GM19395 (cell line): ENCODE results near the gene LRSAM1.
"Not testable (repeated sequence)": the region's sequence is repeated elsewhere in the genome, so short reads cannot be mapped to it uniquely, and the experiment has no call there.

Source experiments
- ATAC-seq: cut with Tn5 transposase; IDR thresholded peaks from one replicate; pipeline ENCODE4 v1.9.1; 2021; ENCODE audit warnings: mild to moderate bottlenecking, moderate library complexity; ENCODE audit not compliant: unreplicated experiment

The LRSAM1 gene

DNA sequence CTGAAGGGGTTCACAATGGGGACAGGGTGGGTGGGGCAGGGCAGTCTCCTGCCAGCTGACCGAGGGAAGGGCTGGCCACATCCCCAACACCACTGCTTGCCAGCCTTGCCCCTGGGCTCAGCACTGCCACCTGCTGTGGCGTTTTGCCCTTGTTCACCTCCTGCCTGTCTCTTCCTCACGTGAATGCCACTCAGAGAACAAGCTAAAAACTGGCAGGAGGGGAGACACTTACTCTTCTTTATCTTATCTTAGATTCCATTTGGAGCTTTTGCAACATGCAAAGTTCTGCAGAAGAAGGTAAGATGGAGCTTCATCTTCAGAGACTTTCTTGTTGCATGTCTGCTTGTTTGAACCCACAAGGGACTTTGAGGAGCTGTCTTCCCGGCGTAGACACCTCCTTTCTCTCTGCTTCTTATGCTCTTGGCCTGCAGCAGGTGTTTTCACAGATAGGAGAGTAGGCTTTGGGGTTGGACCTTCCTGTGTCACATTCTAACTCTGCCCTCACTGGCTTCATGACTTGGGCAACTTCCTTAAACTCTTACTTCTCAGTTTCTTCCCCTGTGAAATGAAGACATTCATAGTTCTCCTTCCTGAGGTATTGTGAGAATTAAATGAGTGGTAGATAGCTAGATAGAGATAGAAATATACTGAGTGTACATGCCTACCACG lies 4.1 kb downstream of the LRSAM1 start:
- no peak for ATAC-seq

DNA sequence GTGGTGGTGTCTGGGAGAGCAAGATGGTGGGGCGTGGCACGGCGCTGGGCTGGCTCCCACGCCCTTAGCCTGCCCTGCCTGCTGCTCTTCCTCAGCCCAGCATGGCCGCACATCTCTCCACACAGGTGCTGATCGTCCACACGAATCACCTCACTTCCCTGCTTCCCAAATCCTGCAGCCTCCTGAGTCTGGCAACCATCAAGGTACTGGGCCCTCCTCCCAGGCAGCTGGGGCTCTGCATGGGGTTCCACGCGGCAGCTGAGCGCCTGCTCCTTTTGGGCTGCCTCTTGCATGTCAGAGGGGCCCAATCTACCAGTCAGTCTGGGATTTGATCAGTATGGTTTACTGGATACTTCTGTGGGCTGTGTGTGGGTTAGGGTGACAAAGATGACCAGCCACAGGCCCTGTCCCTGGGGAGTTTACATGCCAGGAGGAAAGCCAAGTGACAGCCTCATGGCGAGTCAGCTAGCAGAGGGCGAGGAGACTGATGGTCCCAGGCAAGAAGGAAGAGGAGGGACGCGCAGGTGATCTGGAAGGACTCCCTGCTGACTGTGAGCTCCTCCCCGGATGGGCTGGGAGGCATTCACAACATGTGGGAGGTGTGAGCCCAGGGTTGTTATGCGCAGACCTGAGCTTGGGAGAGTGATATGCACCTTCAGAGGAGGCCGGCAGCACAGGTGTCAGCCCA lies 6.0 kb downstream of the LRSAM1 start:
- no peak for ATAC-seq

DNA sequence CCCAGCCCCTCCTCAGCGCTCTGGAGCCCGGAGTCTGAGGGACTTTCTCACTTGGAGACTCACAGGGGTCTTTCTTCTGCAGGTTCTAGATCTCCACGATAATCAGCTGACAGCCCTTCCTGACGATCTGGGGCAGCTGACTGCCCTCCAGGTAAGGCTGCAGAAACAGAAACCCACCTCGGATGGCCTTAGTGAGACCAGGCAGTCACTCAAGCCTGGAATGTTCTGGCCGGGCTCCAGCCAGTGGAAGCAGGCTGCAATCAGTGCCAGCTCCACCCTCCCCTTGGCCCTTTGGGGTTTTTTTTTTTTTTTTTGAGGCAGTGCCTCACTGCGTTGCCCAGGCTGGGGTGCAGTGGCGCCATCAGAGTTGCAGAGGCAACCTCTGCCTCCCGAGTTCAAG lies 7.6 kb downstream of the LRSAM1 start:
- no peak for ATAC-seq

DNA sequence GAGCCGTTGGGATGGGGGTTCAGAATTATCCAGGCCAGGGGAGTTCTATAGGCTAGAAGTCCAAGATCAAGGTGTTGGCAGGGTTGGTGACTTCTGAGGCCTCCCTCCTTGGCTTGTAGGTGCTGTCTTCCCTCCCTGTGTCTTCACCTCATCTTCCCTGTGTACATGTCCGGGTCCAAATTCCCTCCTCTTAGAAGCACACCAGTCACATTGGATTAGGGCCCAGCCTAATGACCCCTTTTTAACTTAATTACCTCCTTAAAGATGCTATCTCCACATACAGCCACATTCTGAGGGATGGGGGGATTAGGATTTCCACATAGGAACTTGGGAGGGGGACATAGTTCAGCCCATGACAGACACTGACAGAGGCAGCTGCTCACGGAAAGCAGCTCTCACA lies 12.1 kb downstream of the LRSAM1 start:
- ATAC-seq, result no peak

DNA sequence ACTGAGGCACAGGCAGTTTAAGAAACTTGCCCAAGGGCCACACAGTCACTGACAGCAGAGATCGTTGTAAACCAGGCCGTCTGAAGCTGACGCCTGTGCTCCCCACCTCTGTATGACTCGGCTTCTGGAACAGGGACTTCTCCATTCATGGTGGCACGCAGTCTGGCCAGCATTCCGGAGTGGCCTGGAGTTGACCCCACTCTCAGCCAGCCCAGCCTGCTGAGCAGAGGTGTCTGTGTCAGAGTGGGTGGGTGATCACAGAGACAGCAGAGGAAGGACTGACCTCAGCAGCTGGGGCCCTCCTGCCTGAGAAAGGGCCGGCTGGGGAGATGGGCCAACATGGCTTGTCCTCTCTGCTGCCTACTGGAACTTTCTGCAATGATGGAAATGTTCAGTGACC lies 12.6 kb downstream of the LRSAM1 start:
- ATAC-seq, result no peak

DNA sequence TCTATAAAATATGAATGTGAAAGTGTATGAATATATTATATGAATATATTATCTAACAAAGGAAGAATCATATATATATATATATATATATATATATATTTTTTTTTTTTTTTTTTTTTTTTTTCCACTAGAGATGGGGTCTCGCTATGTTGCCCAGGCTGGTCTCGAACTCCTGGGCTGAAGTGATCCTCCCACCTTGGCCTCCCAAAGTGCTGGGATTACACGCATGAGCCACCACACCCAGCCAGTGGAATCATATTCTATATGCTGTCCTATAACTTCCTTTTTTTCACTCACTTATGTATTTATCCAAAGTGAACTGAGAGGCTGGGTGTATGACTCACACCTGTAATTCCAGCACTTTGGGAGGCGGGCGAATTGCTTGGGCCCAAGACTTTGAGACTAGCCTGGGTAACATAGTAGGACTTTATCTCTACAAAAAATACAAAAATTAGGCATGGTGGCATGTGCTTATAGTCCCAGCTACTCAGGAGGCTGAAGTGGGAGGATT lies 15.2 kb downstream of the LRSAM1 start:
- not testable (repeated sequence) for ATAC-seq

DNA sequence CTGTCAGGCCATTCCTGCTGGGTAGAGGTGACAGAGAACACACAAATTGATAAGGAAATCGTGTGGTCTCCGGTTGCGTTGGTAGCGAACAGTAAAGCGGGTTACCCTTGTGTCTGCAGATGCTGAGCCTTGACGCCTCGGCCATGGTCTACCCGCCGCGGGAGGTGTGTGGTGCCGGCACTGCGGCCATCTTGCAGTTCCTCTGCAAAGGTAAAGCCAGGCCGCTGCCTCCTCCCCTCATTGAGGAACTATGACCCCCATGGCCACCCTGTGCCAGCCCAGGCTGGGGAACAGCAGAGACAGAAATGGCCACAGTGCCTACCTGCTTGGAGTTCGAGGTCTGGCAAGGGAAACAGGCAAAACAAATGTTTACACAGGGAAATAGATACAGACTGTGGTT lies 16.3 kb downstream of the LRSAM1 start:
- ATAC-seq, result no peak

DNA sequence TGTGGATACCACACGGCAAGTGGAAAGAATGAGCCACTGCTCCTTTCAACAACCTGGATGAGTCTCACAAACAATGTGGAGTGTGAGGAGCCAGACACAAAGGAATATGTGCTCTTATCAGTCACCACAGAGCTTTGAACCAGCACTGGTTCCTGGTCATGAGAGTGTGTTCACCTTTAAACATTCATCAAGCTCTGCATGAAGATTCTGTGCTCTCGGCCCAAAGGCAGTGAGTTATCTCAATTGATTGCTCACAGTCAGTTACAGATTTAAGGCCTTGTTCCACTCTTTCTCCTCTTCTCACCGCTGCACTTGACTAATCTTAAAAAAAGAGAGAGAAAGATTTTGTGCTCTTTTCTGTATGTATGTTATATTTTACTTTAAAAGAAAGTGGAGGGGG lies 19.4 kb downstream of the LRSAM1 start:
- no peak for ATAC-seq

DNA sequence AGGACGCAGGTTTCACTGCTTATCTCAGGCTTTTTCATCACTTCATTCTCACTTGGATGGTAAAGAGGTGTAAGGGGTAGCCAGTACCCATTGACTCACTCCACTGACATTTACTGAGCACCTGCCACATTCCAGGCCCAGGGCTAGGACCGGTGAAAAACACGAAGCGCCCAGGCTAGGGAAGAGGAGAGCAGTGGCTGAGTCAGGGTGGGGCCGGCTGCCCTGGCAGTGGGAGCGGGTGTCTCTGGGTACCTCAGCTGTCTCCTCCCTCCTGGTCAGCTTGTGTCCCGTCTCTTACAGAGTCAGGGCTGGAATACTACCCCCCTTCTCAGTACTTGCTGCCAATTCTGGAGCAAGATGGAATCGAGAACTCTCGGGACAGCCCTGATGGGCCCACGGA lies 22.2 kb downstream of the LRSAM1 start:
- no peak for ATAC-seq

DNA sequence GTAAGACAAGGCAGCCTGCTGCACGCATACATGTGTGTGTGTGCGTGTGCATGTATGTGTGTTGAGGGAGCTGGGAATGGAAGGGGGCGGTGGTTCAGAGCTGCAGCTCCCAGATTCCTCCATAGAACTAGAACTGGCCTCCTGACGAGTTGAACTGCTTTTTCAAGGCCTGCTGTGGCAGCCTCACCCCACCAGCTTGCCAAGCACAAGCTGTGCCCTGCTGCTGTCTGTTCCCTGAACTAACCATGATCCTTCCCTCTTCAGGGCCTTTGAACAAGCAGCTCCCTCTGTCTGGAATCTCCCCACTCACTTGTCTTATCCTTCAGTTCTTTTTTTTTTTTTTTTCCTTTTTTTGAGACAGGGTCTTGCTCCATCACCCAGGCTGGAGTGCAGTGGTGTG lies 22.6 kb downstream of the LRSAM1 start:
- ATAC-seq, result no peak

DNA sequence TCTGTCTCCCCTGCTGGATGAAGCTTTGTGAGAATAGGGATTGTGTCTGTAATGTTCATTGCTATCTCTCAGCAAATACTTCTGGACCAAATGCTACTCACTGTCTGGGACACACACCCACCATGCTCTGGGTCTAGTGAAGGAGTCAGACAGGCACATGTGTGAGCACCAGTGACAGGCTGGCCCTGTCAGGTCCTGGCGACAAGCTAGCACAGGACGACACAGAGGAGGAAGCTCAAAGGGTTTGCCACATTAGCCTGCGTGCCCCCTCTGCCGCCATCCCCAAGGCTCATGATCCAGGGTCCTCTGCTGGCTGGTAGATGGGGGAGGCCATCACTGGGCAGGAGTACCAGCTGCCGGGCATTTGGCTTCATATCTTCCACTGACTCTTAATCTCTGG lies 23.3 kb downstream of the LRSAM1 start:
- no peak for ATAC-seq

DNA sequence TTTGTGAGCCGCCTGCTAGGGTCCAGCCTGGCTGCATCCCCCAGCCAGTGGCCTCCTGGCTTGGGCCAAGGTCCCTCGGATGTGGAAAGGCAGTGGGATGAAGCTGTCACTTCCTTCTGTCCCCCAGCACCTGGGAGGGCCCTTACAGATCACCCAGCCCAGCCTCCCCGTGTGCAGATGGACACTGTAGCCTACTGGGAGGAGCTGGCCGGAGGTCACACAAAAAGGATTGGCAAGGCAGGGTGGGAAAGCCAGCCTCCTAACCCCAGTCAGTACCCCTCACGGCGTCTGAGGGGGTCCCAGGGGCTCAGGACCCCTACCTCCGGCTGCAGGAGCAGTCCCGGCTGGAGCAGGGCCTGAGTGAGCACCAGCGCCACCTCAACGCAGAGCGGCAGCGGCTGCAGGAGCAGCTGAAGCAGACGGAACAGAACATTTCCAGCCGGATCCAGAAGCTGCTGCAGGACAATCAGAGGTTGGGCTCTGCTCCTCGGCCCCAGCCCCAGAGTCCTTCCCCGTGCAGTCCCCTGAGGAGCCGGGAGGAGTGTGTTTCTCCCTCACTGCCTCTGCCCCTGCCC lies 28.3 kb downstream of the LRSAM1 start:
- no peak for ATAC-seq

DNA sequence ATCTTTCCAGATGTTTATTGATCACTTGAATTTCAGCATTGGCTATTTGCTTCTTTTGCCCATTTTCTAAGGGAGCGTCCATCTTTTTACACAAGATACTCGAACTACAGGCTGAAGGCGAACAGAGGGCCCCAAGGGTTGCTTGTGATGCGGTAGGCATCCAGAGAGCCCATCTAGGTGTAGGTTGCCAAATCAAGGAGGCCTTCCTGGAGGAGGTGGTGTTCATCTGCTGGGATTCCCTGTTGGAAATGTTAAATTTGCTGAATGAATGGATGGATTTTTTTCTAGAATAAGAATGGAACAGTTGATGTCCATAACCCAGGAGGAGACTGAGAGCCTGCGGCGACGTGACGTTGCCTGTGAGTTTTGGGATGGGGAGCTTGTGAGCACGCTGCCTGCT lies 31.4 kb downstream of the LRSAM1 start:
- no peak for ATAC-seq

DNA sequence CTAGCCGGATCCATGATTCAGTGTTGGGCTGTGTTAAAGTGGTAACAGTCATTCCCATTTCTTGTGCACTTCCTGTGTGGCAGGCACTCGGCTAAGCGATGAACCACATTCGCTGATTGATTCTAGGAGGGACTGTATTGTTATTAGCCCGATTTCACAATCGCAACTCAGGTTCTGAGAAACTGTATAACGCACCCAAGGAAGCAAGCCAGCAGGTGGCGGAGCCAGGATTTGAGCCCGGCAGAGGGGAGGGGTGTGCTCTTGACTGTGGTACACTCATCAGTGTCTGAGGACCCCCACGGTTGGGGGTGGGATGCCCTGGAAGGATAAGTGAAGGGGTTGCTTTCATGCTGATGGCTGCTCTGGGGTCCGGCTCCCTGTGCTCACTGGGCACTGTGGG lies 34.7 kb downstream of the LRSAM1 start:
- ATAC-seq, result no peak

DNA sequence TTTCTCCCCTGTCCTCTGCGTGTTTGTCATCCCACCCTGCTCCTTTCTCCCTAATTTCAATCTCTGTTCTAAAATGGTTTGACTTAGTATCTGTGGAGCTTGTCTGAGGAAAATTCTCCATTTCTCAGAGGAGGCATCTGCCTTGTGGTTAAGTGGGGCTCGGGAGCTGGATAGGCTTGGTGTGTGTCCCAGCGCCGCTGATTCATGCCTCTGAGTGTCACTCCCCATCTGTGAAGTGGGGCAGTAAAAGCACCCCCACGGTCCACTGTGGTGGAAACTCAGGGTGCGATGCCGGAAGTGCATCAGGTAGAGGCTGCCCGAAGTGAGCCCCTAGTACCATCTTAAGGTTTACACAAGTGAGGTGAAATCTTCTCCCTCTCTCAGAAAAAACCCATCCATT lies 37.6 kb downstream of the LRSAM1 start:
- no peak for ATAC-seq

DNA sequence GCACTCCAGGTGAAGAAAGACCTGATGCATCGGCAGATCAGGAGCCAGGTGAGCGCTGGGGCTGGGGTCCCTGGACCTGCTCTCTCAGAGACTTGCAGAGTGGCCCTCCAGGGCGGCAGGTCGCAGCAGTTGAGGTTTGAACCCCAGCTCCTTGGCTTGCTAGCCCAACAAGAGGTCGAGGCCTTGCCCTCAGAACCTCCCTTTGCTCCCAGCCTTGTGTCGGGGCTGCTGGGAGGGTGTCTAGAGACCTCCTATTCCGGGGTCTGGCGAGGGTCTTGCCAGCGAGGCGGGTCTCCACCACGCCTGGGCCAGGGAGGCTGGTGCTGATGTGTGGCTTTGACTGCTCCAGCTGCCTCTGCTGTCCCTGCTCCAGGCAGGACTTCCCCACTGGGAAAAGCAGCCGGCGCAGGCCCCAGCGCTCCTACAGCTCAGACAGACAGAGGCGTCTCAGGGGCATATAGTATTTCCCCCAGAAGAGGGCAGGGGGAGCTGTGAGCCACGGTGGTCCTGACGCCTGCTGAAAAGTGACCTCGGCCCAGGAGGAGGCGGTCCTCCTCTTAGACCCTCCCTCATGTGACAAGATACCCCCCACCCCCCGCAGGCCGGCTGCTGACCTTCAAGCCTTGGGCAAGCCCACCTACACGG lies 38.3 kb downstream of the LRSAM1 start:
- no peak for ATAC-seq

DNA sequence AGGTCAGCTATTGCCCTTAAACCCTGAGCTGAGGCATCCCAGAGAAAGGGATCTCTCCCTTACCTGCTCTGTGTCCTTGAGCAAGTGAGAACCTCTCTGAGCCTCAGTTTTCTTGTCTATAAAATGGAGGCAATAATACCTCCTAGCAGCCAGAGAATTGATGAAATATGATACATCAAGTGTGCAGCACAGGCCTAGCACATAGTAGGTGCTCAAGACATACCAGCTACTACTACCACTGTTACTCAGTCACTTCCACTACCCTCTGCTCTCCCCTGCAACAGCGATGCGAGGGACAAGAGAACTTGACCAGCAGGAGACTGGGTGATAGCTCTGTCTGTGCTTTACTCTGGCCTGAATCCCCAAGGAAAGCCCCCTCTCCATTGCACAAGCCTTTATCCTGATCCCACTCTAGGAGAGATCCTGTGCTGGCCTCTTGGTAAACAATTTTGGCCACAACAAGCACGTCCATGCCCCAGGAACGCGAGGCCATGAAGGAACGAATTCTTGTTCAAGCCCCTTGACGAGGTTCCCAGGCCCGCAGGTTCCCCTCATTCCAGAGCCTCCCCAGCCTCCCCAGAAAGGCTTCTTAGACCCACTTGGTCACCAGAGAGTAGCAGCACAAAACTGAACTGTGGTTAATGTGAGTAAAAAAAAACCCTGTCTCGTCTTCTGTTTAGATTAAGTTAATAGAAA lies 39.4 kb downstream of the LRSAM1 start:
- ATAC-seq, result no peak

DNA sequence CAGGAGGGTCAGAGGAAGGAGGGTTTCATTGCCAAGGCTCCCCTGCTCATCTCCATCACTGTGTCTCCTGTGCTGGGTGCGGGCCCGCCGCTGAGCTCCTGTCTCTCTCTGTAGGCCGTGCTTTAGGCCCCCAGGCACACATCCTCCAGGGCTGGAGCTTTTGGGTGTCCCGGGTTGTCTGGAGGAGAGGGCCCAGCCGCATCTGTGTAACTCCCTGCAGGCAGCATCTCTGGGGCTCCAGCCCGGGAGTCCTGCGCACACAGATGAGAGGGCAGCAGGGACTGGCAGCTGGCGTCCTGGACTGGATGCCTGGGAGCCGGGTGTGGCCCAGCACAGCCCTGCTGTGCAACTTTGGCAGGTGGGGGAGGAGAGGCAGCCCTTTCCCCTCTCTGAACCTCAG lies 40.2 kb downstream of the LRSAM1 start:
- ATAC-seq, result no peak

DNA sequence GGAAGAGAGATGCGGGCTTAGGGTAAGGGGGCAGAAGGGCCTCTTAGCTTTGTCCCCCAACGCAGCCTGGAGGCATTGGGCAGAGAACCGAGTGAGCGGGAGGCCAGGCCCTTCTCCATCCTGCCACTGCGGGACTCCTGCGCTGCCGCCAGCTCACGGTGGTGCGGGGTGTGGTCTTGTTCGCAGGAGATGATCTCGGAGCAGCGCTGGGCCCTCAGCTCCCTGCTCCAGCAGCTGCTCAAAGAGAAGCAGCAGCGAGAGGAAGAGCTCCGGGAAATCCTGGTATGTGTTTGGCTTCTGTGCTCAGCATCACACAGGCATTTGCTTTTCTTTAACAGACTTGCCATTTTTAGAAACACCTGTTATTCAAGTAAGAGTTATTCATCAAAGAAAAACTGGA lies 41.3 kb downstream of the LRSAM1 start:
- ATAC-seq, result no peak

DNA sequence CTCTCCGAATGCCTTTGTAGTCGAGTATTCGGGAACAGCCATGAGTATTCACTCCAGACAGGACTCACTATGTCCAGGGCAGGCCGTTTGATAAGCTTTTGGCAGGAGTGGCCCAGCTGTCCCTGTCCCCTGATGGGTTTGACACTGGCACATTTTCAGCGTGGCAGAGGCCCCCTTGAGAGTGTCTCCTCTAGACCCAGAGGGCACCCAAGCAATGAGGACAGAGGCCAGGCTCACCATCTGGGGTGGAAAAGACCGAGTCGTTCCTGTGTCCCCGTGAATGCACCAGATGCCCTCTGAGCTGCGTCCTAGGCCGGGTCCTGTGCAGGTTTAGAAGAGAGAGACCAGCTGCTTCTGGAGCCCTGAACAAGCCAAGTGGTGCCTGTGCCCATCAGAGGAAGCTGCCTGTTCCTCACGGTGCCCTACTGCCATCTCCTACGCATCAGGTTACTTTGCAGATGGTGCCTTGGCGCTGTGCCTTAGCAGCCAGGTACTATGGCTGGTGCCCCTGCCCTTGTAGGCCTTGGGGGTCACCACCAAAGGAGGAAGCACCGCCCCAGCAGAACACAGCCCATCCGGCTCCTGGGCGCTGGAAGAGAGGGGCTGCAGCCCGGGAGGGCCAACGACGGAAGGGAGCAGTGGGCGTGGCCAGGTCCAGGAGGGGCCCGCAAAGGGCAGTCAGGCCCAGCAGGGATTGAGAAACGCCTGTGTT lies 42.4 kb downstream of the LRSAM1 start:
- no peak for ATAC-seq

DNA sequence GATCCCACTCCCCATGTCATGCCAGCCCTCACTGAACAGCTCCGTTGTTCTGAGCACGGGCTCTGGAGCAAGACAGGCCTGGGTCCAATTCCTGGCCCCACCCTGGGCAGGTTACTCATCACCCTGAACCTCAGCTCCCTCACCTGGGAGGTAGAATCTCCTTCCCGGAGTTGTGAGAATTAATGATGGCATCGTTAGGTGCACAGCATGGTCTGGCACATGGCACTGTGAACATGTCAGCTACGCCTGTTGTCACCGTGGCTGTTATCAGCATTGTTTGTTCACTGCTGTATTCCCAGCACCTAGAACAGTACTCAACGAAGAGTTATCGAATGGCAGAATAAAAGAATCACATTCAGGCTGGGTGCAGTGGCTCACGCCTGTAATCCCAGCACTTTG lies 43.0 kb downstream of the LRSAM1 start:
- no peak for ATAC-seq
